ENCODE measurements around the gene PAM.
"Not testable (repeated sequence)": the region's sequence is repeated elsewhere in the genome, so short reads cannot be mapped to it uniquely, and the experiment has no call there.

PAM gene

GRCh38 chr5:102903074-102903871 lies 148.2 kb downstream of the PAM start:
- no peak for FAIRE-seq

- no peak for FAIRE-seq
These were observed 150.0 kb downstream of the PAM start for GRCh38 chr5:102905056-102905455.

- FAIRE-seq, result not testable (repeated sequence)
These were observed 152.0 kb downstream of the PAM start for GRCh38 chr5:102907099-102907498.

GRCh38 chr5:102910240-102911226 lies 155.4 kb downstream of the PAM start:
- peak; percentile 69 for FAIRE-seq

- FAIRE-seq, result no peak
These were observed 156.9 kb downstream of the PAM start for GRCh38 chr5:102911973-102912372.

- peak; percentile 56 for FAIRE-seq
These were observed 161.0 kb downstream of the PAM start for GRCh38 chr5:102916109-102916508.

- FAIRE-seq, result no peak
These were observed 164.0 kb downstream of the PAM start for GRCh38 chr5:102918986-102919610.

GRCh38 chr5:102920762-102921161 lies 165.7 kb downstream of the PAM start:
- FAIRE-seq, result no peak

GRCh38 chr5:102921341-102922044 lies 166.4 kb downstream of the PAM start:
- FAIRE-seq, result no peak

GRCh38 chr5:102922111-102922720 lies 167.1 kb downstream of the PAM start:
- FAIRE-seq, result no peak

GRCh38 chr5:102922799-102923477 lies 167.8 kb downstream of the PAM start:
- FAIRE-seq, result no peak

GRCh38 chr5:102924963-102925362 lies 169.9 kb downstream of the PAM start:
- no peak for FAIRE-seq

GRCh38 chr5:102927007-102927406 lies 171.9 kb downstream of the PAM start:
- no peak for FAIRE-seq

GRCh38 chr5:102930244-102930643 lies 175.1 kb downstream of the PAM start:
- FAIRE-seq, result no peak

- FAIRE-seq, result no peak
These were observed 176.1 kb downstream of the PAM start for GRCh38 chr5:102931085-102931725.

- FAIRE-seq, result no peak
These were observed 177.7 kb downstream of the PAM start for GRCh38 chr5:102932781-102933180.

- no peak for FAIRE-seq
These were observed 178.2 kb downstream of the PAM start for GRCh38 chr5:102933316-102933715.

GRCh38 chr5:102933721-102934459 lies 178.8 kb downstream of the PAM start:
- no peak for FAIRE-seq

- peak; percentile 76 for FAIRE-seq
These were observed 182.8 kb downstream of the PAM start for GRCh38 chr5:102937894-102938293.

- FAIRE-seq, result no peak
These were observed 186.0 kb downstream of the PAM start for GRCh38 chr5:102941111-102941510.

Measured in islet of Langerhans (tissue), 1 donor.